ENCODE results near the gene CLDN34.

Gene CLDN34

GRCh38 chrX:9983441-9983840 is 16.3 kb downstream of the CLDN34 start:
- DNase-seq: no peak

GRCh38 chrX:9983846-9984245 is 16.7 kb downstream of the CLDN34 start:
- DNase-seq: no peak

GRCh38 chrX:9988762-9989161 is 21.6 kb downstream of the CLDN34 start:
- DNase-seq: no peak

- no peak for DNase-seq
Observed at GRCh38 chrX:9992061-9992460, 24.9 kb downstream of the CLDN34 start.

- DNase-seq: no peak
Observed at GRCh38 chrX:9992724-9993123, 25.6 kb downstream of the CLDN34 start.

- peak; percentile 74 for DNase-seq
Observed at GRCh38 chrX:9995855-9996339, 28.7 kb downstream of the CLDN34 start.

GRCh38 chrX:9997041-9997440 is 29.9 kb downstream of the CLDN34 start:
- no peak for DNase-seq

GRCh38 chrX:9997524-9997923 is 30.4 kb downstream of the CLDN34 start:
- no peak for DNase-seq

- DNase-seq: no peak
Observed at GRCh38 chrX:10001496-10001895, 34.3 kb downstream of the CLDN34 start.

- DNase-seq: no peak
Observed at GRCh38 chrX:10004832-10005475, 37.8 kb downstream of the CLDN34 start.

- DNase-seq: no peak
Observed at GRCh38 chrX:10006086-10006485, 38.9 kb downstream of the CLDN34 start.

- DNase-seq: no peak
Observed at GRCh38 chrX:10006770-10007169, 39.6 kb downstream of the CLDN34 start.

GRCh38 chrX:10007621-10008020 is 40.5 kb downstream of the CLDN34 start:
- no peak for DNase-seq

GRCh38 chrX:10008483-10009056 is 41.4 kb downstream of the CLDN34 start:
- no peak for DNase-seq

GRCh38 chrX:10009741-10010140 is 42.6 kb downstream of the CLDN34 start:
- no peak for DNase-seq

- no peak for DNase-seq
Observed at GRCh38 chrX:10010686-10011085, 43.5 kb downstream of the CLDN34 start.

GRCh38 chrX:10011261-10011931 is 44.2 kb downstream of the CLDN34 start:
- no peak for DNase-seq

- no peak for DNase-seq
Observed at GRCh38 chrX:10011991-10012390, 44.8 kb downstream of the CLDN34 start.

GRCh38 chrX:10014462-10015354 is 47.5 kb downstream of the CLDN34 start:
- DNase-seq: peak; percentile 80

- DNase-seq: no peak
Observed at GRCh38 chrX:10015355-10015722, 48.2 kb downstream of the CLDN34 start.

GRCh38 chrX:10015723-10016518 is 48.8 kb downstream of the CLDN34 start:
- DNase-seq: peak; percentile 18

- DNase-seq: no peak
Observed at GRCh38 chrX:10016519-10017132, 49.5 kb downstream of the CLDN34 start.

Data from midbrain (tissue), 1 donor.